LoVo (cell line): ENCODE data around the gene ZNF689.
"Not testable (repeated sequence)": the region's sequence is repeated elsewhere in the genome, so short reads cannot be mapped to it uniquely, and the experiment has no call there.

Experiments
- DNase-seq: peaks from one replicate; pipeline ENCODE4 v3.0.0-alpha.2; 2016; ENCODE audit warnings: low spot score

The ZNF689 gene

DNA sequence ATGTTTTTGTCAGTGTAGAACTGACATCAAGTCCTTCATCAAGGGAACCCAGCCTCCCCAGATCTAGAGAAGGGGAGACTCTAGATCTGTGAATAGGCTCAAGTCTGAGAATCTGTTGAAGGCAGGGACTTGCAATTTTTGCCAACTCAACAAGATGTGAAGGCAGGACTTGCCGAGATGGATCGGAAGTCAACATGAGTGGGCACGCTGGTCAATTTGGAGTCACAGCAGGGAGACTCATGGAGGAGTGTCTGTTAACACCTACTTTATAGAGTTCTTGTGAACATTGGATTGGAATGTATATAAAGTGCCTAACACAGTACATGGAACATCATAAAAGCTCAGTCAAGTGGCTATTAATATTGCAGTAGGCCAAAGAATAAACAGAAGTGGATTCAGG, 10.0 kb downstream of the ZNF689 start:
- DNase-seq = no peak

DNA sequence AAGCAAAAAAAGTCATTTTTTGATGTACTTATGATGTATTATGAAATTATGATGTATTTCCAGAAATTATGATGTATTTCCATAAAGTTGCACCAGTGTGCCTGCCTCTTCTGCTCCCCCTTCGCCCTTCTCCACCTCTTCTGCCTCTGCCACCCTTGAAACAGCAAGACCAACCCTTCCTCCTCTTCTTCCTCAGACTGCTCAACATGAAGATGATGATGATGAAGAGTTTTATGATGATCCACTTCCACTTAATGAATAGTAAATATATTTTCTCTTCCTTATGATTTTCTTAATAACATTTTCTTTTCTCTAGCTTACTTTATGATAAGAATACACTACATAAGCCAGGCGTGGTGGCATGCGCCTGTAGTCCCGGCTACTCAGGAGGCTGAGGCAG, 17.3 kb downstream of the ZNF689 start:
- no peak for DNase-seq

DNA sequence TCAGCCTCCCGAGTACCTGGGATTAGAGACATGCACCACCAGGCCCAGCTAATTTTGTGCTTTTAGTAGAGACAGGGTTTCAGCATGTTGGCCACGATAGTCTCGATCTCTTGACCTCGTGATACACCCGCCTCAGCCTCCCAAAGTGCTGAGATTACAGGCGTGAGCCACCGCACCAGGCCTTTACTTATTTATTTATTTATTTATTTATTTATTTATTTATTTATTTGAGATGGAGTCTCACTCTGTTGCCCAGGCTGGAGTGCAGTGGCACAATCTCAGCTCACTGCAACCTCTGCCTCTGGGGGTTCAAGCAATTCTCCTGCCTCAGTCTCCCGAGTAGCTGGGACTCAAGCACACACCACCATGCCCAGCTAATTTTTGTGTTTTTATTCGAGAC, 19.3 kb downstream of the ZNF689 start:
- not testable (repeated sequence) for DNase-seq

DNA sequence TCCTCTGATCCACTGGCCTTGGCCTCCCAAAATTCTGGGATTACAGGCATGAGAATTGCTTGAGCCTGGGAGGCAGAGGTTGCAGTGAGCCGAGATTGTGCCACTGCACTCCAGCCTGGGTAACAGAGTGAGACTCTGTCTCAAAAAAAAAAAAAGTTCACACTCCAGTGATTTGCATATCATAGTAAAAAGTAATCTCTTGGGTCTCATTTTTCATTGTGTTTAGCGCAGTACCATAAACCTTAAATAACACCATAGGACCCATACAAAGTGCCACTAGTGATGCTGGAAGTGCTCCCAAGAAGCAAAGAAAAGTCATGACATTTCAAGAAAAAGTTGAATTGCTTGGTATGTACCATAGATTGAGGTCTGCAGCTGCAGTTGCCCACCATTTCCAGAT, 20.6 kb downstream of the ZNF689 start:
- not testable (repeated sequence) for DNase-seq

DNA sequence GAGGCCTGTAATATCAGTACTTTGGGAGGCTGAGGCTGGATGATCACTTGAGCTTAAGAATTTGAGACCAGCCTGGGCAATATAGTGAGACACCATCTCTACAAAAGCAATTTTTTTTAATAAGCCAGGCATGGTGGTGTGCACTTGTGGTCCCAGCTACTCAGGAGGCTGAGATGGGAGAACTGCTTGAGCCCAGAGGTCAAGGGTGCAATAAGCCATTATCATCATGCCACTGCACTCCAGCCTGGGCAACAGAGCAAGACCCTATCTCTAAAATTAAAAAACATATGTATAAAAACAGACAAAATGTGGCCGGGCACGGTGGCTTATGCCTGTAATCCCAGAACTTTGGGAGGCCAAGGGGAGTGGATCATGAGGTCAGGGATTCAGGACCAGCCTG, 21.5 kb downstream of the ZNF689 start:
- DNase-seq = no peak

DNA sequence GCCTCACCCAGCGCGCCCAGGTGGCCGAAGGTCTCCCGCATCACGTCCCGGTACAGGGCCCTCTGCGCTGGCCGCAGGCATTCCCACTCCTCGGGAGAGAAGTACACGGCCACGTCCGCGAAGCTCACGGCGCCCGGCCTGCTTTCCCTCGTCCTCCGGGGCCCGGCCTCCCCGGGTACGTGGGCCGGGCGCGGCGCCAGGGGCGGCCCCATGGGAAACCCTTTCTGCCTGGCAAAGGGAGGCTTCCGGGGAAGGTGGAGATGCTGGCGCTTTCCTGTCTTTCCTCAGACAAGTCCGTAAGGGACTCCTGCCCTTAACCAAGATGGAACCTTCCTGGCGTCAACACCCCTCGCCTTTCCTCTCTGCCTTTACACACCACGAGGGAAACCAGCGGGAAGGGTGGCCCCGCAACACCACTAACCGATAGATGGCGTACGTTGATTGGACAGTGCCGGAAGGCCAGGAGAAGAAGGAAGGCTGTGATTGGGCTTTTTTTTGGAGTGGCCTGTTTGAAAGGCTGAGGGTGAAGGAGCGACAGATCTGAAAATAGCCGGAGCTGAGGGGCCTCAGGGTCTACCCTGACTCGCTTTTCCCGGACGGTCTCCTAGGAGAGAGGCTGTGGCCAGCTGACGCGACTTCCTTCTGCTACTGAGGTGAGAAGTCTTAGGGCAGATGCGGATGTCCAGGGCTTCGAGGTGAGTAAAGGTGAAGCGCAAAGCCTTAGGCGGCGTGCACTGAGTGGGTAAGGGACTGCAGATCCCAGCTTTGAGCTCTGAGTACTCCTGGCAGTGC, 24.6 kb downstream of the ZNF689 start, which contains the start of gene ZNF785:
Gene ZNF785, minus strand, starts transcription at position 298 of the 792 bp plus-strand sequence. Its CDS starts 86 bp downstream, at position 212.
- peak; percentile 98 for DNase-seq

DNA sequence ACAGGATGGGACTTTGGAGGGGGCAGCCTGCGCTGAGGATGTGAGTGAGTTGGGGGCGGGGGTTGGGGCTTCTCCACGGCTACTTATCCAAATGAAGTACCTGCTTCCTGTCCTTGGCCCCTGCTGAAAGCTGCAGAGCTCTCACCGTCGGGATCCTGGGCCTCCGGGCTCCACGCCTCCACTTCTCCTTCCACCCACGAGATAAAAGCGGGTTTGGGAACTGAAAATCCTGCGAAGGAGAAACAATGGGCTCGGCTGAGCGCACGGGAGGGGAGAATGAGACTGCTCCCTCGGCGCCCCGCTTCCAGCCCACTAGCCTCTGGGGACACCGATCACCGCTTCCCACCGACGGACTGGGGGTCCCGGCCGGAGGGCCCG, 25.2 kb downstream of the ZNF689 start:
- DNase-seq = no peak

DNA sequence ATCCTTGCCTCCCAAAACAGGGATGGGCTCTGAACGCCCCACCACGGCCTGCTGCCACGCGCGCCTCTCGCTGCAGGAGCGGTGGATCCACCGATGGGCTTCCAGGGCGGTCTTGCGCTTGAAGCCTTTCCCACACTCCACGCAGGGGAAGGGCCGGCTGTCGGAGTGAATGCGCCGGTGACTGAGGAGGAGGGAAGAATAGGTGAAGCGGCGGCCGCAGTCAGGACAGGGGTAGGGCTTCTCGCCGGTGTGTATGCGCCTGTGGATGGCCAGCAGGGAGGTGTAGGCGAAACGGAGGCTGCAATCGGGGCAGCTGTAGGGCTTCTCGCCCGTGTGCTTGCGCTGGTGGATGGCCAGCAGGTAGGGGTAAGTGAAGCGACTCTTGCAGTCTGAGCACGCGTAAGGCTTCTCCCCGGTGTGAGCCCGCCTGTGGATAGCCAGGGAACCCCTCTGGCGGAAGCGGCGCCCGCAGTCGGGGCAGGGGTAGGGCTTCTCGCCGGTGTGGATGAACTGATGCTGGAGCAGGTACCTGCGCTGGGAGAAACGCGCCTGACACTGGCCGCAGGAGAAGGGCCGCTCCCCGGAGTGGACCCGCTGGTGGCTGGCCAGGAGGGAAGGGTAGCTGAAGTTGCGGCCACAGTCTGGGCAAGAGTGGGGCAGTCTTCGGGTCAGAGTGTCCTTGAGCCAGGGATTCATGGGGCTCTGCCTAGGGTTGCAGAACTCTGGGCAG, 27.4 kb downstream of the ZNF689 start:
- no peak for DNase-seq

DNA sequence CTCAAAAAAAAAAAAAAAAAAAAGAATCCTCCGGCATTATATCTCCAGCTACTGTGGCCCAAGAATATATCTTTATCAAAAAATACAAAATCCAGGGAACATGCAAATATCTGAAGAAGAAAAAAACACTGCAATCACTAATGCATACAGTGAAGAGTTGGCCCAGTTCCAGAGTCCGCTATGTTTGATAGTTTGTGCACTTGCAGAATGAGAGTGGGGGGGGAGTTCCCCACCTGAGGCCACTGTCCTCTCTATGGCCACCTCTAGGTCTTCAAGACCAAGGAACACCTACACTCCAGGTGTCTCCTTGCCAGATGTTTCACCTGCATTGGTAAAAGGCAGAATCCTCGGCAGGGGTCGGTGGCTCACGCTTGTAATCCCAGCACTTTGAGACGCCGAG, 28.7 kb downstream of the ZNF689 start:
- DNase-seq = no peak

DNA sequence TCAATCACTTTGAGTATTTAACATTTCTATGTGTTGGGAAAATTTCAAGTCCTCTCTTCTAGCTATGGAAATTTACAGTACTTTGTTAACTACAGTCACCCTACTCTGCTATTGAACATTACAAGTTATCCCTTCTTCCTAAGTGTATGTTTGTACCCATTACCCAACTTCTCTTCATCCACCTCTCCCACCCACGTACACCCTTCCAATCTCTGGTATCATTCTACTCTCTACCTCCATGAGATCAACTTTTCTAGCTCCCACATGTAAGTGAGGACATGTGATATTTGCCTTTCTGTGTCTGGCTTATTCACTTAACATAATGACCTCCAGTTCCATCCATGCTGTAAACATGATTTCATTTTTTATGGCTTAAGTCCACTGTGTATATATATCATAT, 35.5 kb downstream of the ZNF689 start:
- no peak for DNase-seq

DNA sequence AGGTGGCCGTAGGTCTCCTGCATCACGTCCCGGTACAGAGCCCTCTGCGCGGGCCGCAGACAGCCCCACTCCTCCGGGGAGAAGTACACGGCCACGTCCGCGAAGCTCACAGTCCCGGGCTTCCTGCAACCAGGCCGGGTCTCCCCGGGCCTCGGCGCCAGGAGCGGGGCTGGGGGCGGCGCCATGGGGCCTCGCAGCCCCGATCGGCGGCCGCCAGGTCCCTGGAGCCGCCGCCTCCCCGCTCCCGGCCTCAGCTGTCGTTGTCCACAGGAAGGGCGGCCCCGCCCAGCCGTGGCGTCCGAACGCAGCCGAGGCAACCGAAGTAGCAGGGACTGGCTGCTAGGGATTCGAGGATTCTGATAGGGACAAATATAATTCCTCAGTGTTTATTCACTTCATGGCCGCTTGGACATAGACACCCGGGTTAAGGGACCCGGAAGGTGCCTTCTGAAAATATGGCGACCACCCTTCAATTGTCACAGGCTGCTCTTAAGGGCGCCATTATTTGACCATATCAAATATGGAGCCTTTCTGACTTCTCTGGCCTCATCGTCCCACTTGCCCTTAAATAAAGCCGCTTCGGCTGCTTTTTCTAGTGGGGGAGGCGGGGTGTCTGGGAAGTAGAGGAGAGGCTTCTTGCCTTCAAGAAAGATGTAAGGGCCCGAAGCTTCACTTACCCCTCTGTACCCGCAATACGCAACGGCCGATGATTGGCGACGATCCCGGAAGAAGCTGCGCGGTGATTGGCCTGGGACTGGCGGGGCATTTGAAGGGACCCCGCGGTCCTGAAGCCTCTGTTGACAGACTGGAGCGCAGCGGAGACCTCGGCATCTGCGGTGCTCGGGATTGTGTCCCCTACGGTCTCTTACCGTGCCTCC, 38.5 kb downstream of the ZNF689 start, which contains the start of gene ZNF688:
Gene ZNF688, minus strand, starts transcription at position 270 of the 878 bp plus-strand sequence. Its CDS starts 85 bp downstream, at position 185.
- peak; percentile 95 for DNase-seq

DNA sequence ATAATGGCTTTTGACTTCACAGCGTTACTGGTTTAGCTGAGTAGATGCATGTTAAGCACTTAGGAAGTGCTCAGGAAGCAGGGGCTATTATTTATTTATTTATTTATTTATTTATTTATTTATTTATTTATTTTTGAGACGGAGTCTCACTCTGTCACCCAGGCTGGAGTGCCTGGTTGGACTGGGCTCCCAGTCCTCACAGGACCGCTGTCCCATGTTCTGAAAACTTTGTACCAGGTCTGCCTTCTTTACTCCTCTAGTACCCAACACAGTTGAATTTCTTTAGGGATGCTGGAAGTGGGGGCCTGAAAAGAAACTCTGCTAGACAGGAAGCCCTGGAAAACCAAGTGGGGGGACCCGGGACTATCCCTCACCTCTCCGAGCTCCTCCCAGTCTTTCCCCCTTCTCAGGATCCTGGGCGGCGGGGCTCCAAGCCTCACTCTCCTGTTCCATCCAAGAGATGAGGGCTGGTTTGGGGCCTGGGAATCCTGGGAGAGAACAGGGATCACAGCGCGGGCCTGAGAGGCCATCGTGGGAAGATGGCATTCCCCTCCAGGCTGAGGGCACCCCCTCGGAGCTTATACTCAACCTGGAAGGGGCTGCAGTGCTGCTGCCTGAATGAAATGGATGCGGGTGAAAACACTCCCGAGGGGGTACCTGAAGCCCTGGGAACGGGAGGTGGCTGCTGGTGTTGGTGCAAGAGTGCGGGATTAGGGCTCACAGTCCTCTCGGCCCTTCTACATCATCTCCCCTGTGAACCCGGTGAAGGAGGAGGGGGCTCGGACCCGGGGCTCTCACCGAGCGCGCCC, 39.3 kb downstream of the ZNF689 start:
- no peak for DNase-seq

DNA sequence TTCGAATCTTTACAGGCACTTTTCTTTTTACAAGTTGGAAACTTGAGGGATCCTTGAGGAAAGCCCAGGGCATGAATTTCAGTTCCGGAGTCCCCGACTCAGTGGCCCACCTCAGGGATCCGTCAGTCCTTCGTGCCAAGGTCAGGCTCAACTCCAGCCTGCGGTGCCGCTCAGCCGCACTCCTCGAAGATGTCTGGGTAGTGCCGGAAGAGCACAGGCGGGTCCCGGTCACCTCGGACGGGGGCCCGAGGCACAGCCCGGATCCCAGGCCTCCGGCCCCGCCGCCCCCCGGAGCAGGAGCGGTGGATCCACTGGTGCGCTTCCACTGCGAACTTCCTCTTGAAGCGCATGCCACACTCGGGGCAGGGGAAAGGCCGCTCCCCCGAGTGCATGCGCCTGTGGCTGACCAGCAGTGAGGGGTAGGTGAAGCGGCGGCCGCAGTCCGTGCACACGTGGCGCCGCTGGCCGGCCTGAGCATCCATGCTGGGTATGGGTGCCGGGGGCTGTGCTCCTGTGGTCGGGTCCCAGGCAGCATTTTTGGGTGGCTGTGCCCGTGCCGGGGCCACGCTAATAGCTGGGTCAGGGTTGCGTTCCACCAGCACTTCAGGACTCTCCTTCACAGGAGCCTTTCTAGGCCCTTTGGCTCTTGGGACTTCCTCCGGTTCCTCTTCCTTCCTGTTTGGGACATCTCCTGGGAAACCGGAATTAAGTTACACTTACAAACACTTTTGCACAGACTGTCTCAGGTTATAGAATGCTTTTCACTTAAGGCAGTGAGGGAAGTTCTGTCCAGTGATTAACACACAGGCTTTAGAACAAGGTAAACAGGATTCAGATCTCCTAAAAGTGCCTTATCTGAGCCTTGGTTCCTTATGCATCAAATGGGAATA, 40.2 kb downstream of the ZNF689 start:
- no peak for DNase-seq

DNA sequence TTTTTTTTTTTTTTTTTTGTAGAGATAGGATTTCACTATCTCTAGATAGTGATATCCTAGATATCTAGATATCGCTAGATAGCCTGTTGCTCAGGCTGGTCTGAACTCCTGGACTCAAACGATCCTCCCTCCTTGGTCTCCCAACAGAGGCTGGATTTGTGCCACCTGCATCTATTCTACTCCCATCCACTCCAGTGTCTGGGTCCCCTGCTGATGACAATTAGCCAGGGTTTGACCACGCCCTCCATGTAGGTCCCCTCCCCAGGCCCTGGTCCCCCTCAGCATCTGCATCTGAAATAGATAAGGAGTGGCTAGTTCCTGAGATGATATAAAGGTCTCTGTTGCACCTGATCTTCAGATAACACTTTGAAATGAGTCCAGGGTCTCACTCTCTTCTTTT, 40.9 kb downstream of the ZNF689 start:
- DNase-seq = no peak

DNA sequence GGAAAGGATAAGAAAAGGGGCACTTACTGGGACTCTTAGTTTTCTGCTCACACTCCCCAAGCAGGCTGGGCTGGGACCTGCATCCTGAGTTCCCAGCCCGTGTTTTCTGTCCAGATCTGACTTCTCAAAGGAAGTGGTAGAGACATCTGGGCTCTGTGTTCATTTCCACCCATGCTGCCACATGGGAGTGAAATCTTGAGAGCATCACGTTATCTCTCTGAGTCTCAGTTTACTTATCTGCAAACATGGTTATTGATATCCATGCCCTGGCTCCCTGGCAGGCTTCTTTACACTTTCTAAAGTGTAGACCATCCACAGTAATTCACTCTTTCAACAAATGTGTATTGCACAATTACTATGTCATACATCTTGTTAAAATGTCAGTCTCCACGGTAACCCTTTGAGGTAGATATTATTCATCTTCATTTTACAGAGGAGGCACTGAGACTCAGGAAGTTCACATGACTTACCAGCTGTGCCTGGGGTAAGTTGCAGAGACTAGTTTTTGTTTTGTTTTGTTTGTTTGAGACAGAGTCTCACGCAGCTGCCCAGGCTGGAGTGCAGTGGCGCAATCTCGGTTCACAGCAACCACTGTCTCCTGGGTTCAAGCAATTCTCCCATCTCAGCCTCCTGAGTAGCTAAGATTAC, 42.1 kb downstream of the ZNF689 start:
- no peak for DNase-seq

DNA sequence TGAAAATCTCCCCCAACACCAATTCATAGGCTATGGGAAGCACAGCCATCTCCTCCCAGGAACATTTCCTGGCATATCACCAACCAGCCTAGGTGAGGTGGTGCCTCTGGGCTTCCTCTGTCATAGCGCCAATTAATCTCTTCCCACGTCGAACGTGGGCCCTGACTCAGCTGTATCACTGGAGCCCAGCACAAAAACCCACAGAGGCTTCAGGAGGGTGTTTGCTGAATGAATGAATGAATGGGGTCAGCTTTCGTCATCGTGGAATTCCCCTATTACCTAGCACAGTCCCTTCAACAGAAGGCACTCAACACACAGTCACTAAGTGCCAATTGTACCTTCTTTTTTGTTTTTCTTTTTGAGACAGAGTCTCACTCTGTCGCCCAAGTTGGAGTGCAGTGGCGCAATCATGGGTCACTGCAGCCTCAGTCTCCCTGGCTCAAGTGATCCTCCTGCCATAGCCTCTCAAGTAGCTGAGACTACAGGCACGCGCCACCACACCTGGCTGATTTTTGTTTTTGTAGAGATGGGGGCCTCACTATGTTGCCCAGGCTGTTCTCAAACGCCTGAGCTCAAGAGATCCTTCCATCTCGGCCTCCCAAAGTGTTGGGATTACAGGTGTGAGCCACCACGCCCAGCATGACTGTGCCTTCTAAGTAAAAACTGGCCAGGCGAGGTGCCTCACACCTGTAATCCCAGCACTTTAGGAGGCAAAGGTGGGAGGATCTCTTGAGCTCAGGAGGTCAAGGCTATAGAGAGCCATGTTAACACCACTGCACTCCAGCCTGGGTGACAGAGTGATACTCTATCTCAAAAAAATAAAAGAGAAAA, 42.8 kb downstream of the ZNF689 start:
- DNase-seq = no peak

DNA sequence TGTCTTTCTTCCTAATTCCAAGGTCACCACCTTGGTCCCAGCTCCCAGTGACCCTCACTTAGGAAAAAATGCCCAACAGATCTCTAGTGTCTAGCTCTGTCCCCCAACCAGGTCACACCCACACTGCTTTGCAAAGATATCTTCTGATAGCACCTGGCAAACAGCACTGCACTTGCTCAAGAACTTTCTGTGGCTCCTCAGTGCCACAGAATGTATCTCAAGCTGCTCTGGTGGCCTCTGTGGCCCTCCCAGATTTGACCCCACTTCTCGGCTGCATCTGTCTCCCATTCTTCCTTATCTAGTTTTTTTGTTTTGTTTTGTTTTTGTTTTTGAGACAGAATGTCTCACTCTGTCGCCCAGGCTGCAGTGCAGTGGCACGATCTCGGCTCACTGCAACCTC, 43.7 kb downstream of the ZNF689 start:
- no peak for DNase-seq

DNA sequence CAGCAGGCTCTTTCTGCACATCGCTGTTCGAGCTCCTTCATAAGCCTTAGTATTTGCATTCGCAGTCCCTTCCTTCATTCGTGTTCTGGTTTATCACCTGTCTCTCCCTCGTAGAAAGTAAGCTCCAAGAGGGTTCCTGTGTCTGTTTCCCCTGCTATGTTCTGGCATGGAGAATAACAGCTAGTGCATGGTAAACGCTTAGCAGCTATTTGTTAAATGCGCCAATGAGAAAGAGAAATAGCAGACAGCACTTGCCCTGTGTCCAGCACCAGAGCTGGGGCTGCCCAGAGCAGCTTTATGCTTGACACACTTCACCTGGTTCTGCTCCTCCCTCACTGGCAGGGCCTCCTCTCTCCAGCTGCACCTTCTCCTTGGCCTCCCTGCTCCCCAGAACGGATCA, 44.2 kb downstream of the ZNF689 start:
- DNase-seq = no peak

DNA sequence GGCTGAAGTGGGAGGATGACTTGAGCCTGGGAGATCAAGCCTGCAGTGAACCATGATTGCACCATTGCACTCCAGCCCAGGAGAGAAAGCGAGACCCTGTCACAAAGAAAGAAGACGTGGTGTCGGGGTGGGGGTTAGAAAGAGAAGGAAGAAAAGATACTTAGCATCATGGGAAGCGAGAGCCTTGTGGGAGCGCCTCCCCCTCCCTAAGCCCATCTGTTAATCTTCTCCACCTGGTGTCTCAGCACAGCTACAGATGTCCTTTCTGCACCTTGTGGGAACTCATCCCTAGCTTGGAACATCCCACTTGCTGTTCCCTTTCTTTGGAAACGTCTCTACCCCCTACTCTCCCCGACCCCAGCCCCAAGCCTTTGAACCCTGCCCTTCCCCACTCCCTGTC, 44.7 kb downstream of the ZNF689 start:
- no peak for DNase-seq
